Superior temporal gyrus (tissue), 1 donor: Measurements from ENCODE around the gene SSH2.

Experiments
- DNase-seq: peaks from one replicate; pipeline ENCODE4 v3.0.0-alpha.2; 2016; ENCODE audit errors: extremely low spot score

Gene SSH2

DNA sequence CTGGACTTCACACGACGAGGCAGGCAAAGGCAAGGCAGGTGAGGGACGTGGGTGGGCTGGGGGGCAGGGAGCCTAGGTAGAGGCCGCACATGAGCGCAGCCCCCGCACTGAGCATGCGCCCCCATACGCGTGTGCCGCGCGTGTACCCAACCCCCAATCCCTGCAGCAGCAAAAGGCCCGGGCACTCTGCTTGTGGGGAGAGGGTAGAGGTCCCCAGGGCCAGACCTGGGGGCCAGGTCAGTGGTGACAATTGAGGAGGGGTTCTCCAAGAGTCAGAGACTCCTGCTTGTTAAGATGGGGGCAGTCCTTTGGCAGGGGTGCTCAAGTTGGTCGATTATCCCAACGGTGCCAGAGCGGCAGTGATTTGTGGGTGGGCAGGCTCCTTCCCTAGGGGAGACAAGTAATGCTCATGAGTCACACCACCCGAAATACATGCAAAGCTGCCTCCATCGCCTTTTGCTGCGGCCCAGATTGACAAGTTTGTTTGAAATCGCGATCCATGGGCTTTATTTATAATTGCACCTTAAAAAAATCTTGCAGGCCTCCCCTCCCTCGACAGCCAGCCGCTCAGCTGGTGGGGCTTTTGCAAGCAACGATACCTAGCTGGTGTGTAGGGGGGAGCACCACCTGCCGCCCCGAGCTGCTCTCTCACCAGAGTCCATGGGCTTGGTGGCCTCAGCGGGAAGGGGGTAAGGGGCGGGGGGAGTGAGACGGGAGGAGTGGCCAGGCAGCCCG lies 339.4 kb downstream of the SSH2 start:
- no peak for DNase-seq

DNA sequence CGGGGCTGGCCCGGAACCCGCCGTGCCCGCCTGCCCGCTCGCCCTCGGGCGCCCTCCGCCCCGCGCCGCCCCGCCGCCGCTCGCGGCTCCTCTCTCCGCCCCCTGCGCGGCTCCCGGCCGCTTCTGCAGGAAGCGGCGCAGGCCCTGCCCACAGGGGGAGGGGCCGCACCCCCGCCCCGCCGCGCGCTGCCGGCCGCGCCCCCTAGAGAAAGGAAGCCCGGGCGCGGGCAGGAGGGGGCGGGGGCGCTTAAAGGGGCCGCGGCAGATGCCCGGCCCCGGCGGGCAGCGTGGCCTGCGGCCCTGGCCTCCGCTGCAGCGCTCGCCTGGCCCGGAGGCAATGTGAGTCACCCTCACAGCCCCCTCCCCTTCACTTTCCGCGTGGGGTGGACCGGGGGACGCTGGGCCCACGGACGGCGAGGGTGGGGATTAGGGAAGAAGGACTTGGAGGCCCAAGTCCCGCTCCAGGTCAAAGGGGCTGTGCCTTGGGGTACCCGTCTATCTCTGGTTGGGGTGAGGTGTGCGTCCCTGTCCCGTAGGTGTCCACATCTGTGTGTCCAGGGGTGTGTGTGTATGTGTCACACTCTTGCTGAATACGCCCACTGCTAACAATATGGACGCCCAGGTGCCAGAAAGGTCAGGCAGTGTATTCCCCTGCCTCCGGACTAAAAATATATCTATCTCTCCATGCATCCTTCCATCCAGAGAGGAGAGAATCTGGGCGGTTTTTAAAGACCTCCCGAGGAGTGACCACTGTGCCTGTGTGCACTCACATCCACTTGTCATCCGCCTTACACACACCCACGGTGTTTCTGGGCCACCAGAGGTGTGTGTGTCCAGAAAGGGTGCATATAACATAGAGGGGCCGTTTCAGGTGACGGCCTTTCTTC lies 340.3 kb downstream of the SSH2 start, which contains the start of gene GIT1:
Gene GIT1 (minus strand): TSS at position 125 of the 887 bp plus-strand sequence. CDS start 270 bp downstream, outside the sequence.
- DNase-seq, result peak; percentile 81

DNA sequence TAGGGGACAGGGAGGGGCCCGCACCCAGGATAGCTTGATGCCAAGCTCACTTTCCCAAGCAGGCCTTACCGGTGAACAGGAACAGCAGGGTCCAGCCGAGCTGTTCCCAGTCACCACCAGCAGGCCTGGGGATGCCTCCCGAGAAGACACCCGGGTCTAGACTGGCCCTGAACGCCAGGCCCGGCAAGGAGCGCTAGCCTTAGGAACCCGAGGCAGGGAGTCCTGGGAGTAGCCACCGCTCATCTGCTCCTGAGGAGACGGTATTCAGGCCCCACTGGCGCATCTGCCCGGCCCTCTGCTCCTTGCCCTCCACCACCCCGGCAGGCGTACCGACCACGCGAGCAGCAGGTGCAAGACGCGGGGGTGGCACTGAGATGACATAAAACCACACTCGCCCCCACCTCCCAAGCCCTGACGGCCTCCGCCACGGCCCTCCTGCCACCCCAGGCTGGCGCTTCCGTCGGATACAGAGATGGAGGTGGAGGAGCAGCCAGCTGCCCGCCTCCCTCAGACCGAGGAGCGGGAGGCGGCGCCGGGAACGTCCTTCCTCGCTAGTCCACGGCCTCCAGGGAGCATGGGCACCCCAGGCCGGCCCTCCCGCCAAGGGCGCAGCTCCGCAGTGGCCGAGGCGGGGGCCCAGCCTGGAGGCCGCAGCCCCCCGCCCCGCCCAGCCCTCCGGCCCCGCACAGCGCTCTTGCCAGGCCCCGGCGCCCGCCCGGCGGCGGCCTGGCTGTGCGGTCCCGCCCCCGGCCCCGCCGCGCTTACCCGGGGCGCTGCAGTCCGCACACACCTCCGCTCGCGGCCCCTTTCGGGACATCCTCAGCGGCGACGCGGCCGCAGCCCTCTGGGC lies 341.2 kb downstream of the SSH2 start:
- DNase-seq, result no peak

GRCh38 chr17:29588017-29588561 lies 341.9 kb downstream of the SSH2 start:
- DNase-seq, result no peak

- no peak for DNase-seq
Measured at GRCh38 chr17:29587591-29587990, 342.4 kb downstream of the SSH2 start.

DNA sequence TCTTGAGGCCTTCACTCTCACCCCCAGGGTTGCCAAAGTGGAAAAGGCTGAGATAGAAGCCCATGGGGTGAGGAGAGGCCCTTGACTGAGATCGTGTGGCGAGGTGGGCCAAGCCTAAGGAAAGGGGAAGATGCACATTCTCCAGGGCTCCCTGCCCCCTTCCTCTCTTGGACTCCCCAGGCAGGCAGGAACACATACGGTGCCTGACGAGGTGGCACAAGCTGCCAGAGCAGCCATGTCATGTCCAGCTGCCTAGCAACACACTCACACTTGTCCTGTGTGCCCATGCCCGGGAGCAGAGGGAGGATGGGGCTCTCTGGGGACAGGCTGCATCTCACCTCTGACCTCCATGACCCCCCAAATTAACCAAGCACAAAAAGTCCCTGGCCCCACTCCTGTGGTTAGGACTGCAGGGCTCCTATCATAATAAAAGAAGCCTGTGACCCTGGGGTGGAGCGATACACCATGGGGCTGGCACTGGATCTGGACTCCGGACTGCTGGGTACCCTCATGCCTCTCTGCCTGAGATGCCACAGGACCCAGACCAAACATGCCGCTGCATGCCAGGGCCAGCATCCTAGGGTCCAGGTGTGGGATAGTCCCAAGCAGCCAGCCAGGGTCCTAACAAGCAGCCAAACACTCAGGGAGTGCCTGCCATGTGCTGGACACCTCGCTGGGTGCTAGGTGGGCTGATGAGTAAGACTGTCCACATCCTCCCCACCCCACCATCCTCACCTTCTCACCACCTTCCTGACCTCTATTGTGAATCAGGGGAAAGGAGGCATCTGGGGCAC lies 343.2 kb downstream of the SSH2 start:
- DNase-seq, result no peak

DNA sequence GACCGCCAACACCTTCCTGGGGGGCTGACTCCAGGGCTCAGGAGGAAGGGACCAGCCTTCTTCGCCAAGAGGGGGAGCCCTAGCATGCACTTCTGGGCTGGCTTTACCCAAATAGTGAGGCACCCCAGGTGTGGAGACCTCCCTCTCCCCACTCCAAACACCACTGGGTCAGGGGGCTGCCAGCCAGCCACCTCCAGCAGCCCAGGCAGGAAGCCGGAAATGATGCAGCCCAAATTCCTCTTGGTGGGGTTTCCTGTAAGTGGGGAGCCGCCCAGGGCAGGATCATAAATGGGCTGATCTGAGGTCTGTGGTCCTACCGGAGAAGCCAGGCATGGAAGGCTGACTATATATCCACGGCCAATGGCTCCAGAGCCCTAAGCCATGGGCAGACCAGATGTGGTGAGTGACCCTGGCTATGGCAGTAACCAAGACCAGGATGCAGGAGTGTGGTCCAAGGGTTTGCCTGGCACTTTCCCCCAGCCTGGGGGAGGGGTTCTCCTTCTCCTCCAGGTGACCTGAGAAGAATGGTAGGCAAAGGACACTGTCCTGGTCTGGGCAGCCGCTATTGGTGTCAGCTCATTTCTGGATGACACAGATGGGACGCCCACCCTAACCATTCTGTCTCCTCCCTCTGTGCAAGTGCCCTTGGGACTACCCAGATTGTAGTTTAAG lies 344.8 kb downstream of the SSH2 start:
- no peak for DNase-seq

GRCh38 chr17:29584452-29585079 lies 345.5 kb downstream of the SSH2 start:
- peak; percentile 82 for DNase-seq

GRCh38 chr17:29583324-29584248 lies 346.4 kb downstream of the SSH2 start:
- no peak for DNase-seq

DNA sequence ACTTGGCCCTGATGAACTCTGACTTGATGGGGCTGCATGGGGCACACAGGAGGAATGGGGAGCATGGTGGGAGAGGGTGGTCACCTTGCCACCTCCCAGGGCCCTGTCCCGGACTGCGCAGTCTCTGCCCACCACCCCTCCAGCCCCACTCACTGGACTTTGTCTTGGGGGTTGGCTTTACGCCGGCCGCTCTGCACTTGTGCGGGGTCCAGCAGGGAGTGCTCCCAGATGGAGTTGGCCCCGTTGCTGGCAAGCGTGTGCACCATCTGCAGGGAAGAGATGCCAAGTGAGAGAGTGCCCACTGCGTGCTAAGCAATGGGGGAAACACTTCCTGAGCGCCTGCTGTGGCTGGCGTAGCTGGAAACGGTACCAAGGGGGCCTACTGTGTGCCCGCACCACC lies 347.3 kb downstream of the SSH2 start:
- peak; percentile 91 for DNase-seq

- no peak for DNase-seq
Measured at GRCh38 chr17:29582254-29582765, 347.7 kb downstream of the SSH2 start.

- DNase-seq, result no peak
Measured at GRCh38 chr17:29581583-29582253, 348.3 kb downstream of the SSH2 start.

DNA sequence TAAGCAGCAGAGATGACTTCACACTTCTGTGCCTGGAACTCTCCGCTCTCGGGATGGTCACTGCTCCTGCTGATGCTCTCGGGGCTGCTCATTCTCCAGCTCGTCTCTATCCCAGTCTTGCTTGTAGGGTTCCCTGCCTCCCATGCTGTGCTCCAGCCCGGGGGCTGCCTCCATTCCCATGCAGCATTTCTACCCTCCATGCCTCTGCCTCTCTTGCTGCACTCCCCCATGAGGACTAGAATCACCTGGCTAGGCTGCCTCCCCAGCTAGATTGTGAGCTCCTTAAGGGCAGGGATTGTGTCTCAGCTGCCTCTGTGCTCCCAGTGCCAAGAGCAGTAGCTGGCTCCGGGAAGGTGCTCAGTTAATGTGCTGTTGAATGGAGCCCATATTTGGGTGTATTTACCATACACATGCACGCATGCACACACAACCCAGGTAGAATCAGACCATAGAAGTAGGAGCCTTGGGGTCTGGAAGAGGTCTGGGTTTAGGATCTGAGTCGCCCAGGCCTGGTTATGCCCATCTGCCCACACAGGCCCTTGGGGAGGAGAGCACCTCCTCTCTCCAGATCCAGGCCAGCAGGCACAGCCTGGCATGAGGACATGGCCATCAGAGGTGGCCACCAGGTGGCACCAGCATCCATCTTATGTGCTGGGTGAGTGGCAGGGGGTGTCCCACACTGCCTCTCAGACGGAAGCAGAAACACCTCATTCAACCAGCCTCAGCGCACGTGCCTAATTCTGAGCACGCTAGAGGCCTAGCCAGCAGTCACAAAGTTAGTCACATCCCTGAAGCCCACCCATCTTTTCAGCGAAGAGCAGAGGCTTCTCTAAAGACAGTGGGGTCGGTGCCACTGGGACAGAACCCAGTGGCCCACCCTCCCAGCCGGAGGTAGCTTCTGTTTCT lies 349.9 kb downstream of the SSH2 start:
- peak; percentile 97 for DNase-seq

DNA sequence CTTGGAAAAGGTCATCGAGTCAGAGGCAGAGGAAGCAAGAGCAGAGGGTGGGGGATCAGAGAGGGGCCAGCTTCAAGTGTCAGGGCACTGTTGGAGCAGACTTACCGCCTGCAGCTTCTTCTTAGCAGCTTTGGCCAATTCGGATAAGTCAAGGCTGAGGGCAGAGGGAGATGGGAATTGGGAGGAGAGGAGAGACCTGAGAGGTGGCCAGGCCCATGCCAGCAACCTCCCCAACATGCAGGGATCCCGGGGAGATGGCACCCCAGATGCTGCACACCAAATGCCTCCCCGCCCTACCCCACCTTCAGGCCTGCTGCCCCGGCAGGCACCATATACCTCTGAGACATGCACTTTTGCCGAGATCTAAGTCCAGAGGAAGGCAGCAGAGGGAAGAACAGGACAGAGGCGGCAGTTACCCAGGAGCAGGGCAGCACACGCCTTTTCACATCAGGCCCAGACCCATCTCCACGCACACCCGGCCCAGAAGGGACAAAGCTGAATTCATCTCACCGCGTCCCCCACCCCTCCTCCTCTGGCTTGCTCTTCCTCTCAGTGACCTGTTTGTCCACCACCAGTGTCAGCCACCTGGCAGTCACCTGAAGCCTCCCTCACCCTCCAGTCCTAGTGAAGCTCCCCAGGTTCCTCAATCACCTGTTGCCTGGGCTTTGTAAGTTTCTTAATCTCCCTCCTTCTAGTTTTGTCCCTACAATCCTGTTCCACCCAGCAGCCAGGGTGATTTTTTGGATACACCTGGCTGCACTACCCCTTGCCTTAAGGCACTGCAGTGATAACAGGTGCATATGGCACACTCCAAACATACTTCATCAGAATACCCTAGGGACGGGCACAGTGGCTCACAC lies 351.2 kb downstream of the SSH2 start:
- no peak for DNase-seq

GRCh38 chr17:29577385-29578211 lies 352.4 kb downstream of the SSH2 start:
- peak; percentile 69 for DNase-seq
